SHP77 treated with DMSO at 0.1 percent for 48 hours (cell line): Measurements from ENCODE around the gene GAREM1.
"Not testable (repeated sequence)": the region's sequence is repeated elsewhere in the genome, so short reads cannot be mapped to it uniquely, and the experiment has no call there.

Experiments
- DNase-seq: peaks from one replicate; lab custom pipeline; 2025; lab: John Stamatoyannopoulos, UW

Gene GAREM1

GRCh38 chr18:32368170-32368569, 102.5 kb downstream of the GAREM1 start:
- DNase-seq: no peak

GRCh38 chr18:32366586-32367538, 103.8 kb downstream of the GAREM1 start:
- no peak for DNase-seq

GRCh38 chr18:32362484-32362883, 108.2 kb downstream of the GAREM1 start:
- no peak for DNase-seq

- DNase-seq: no peak
Observed at GRCh38 chr18:32360682-32361345, 109.9 kb downstream of the GAREM1 start.

- no peak for DNase-seq
Observed at GRCh38 chr18:32358529-32358928, 112.2 kb downstream of the GAREM1 start.

GRCh38 chr18:32358075-32358474, 112.6 kb downstream of the GAREM1 start:
- no peak for DNase-seq

- no peak for DNase-seq
Observed at GRCh38 chr18:32355896-32356295, 114.8 kb downstream of the GAREM1 start.

GRCh38 chr18:32354518-32354917, 116.2 kb downstream of the GAREM1 start:
- DNase-seq: no peak

- DNase-seq: no peak
Observed at GRCh38 chr18:32353257-32353656, 117.4 kb downstream of the GAREM1 start.

GRCh38 chr18:32351032-32351431, 119.7 kb downstream of the GAREM1 start:
- DNase-seq: no peak

- DNase-seq: no peak
Observed at GRCh38 chr18:32349728-32350395, 120.8 kb downstream of the GAREM1 start.

GRCh38 chr18:32346671-32347070, 124.0 kb downstream of the GAREM1 start:
- no peak for DNase-seq

GRCh38 chr18:32343634-32344033, 127.0 kb downstream of the GAREM1 start:
- DNase-seq: no peak

GRCh38 chr18:32341112-32341511, 129.6 kb downstream of the GAREM1 start:
- not testable (repeated sequence) for DNase-seq

- DNase-seq: no peak
Observed at GRCh38 chr18:32339045-32339444, 131.6 kb downstream of the GAREM1 start.

GRCh38 chr18:32337821-32338220, 132.9 kb downstream of the GAREM1 start:
- DNase-seq: no peak

- DNase-seq: no peak
Observed at GRCh38 chr18:32337347-32337746, 133.3 kb downstream of the GAREM1 start.

- no peak for DNase-seq
Observed at GRCh38 chr18:32335228-32335627, 135.5 kb downstream of the GAREM1 start.

GRCh38 chr18:32333781-32334180, 136.9 kb downstream of the GAREM1 start:
- peak; percentile 47 for DNase-seq

- no peak for DNase-seq
Observed at GRCh38 chr18:32332708-32333107, 138.0 kb downstream of the GAREM1 start.

- no peak for DNase-seq
Observed at GRCh38 chr18:32328974-32329373, 141.7 kb downstream of the GAREM1 start.

- no peak for DNase-seq
Observed at GRCh38 chr18:32328379-32328778, 142.3 kb downstream of the GAREM1 start.
